GM12872 (cell line): ENCODE measurements around the gene CELF3.

Source experiments
- TF ChIP-seq, protein P1 (sequence below): IDR thresholded peaks from 3 replicates; pipeline ENCODE4 v1.5.1; 2011; ENCODE audit warnings: low read depth, mild to moderate bottlenecking, low read length, moderate library complexity; ENCODE audit not compliant: insufficient read depth

Gene CELF3

DNA sequence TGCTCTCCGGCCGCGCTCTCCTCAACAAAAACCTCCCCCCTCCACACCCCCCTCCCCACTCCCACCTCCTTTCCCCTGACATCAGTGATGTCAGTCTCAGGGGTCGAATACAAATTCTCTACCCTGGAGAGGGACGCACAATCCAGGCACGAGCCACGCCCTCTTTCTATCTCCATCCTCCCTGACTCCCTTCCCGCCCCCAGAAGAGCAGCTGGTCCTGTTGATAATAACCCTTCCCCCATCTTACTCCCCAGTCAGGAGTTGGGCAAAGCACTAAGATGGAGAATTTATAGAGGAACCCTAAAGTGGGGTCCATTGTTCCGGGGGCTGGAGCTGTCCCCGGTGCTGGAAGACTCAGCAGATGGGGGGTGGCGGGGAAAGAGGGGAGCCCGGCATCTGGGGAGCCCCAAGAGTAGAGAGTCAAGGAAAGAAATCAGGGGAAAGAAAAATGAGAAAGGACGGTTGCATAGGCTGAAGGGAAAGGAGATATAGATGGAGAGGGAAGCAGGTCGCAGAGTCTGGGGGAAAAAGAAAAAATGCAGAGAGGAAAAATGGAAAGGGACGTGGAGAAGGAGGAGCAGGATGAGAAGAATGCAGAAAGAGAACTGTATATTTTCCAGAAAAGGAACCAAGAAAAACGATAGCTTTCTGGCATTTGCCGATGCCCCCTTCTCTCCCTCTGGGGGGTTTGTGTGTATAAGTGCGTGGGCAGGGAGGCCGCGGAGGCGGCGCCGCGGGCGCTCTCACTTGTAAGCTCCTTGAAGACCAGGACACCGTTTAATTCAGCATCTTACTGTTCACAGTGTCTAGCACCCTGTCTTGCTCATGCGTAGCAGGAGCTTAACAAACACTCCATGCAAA is at the start of gene CELF3:
CELF3 (minus strand) TSS at position 33 of the 861 bp plus-strand sequence. CDS start 783 bp downstream, outside the sequence.
- TF ChIP-seq, protein P1, sequence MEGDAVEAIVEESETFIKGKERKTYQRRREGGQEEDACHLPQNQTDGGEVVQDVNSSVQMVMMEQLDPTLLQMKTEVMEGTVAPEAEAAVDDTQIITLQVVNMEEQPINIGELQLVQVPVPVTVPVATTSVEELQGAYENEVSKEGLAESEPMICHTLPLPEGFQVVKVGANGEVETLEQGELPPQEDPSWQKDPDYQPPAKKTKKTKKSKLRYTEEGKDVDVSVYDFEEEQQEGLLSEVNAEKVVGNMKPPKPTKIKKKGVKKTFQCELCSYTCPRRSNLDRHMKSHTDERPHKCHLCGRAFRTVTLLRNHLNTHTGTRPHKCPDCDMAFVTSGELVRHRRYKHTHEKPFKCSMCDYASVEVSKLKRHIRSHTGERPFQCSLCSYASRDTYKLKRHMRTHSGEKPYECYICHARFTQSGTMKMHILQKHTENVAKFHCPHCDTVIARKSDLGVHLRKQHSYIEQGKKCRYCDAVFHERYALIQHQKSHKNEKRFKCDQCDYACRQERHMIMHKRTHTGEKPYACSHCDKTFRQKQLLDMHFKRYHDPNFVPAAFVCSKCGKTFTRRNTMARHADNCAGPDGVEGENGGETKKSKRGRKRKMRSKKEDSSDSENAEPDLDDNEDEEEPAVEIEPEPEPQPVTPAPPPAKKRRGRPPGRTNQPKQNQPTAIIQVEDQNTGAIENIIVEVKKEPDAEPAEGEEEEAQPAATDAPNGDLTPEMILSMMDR, result no peak

- TF ChIP-seq, protein P1, result no peak
These were observed 47.4 kb upstream of the CELF3 start for GRCh38 chr1:151763990-151764389.

DNA sequence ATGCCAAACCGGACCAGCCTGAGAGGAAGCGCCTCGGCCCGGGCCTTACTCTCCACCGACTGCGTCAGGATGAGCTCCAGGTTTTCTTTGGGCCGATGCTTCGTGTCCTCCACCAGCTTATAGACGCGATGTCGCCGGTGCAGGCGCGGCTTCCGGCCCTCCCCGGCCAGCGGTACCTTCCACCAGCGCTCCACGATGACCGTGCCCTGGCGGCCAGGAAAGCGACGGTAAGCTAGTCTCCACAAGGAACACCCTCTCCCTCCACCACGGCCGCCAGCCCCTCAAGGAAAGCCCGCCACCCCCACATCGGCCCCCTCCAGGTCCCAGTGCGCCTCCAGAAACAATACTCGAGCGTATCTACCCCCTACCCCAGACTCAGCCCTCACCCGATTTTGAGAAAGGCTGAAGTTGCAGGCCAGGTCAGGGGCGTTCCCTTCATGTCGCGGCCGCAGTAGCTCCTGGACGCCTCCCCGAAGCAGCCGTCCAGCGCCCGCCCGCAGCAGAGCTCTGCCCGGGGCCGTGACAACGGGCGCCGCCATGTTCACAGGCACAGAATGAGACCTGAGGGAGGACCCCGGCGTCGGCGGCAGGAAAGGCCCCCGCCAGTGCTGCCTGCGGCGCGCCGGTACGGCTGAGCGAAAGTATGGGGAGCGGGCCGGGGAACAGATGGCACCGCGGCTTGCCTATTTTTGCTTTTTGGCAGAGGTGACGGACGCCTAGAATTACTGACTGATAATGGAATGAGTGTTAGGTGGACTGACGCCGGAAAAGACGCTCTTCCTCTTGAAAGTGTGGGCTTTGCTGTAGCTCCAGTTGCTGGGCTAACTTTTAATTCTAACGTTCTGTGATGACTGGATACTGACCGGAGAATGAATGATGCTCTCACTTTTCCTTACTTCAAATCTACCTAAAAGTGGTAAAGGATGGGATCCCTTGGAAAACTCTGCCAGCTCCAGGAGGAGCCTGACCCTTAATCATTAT is 46.6 kb upstream of the CELF3 start, which contains the start of gene MRPL9:
MRPL9 (minus strand) TSS at position 556 of the 981 bp plus-strand sequence; CDS start at position 539, 17 bp downstream.
- TF ChIP-seq, protein P1, result no peak

- TF ChIP-seq, protein P1, result no peak
These were observed 44.2 kb upstream of the CELF3 start for GRCh38 chr1:151760597-151761385.

- TF ChIP-seq, protein P1, result no peak
These were observed 42.6 kb upstream of the CELF3 start for GRCh38 chr1:151759241-151759640.

- TF ChIP-seq, protein P1, result no peak
These were observed 39.7 kb upstream of the CELF3 start for GRCh38 chr1:151756291-151756690.
